Spleen (tissue), 11 donors: Measurements from ENCODE around the gene KCNJ6. TPM values are rescaled to one million over a fixed set of nuclear protein-coding genes. Genes with fewer than 3 reads are reported as not detected.

Experiments used
- DNase-seq: peaks from one replicate; pipeline ENCODE4 v3.0.0-alpha.2; 2020
- H3K27ac ChIP-seq, 8 donors: fragments of 200-600 bp; sonication (generic) in 7 of 8; 1 replicate in 4 of 8; 2 replicates in 4 of 8; pipeline versions ENCODE4 v1.5.0 to v1.8.0; 2016 to 2021; ENCODE audit warnings: inconsistent platforms in 4 of 8, mild to moderate bottlenecking in 4 of 8, moderate library complexity in 1 of 8
- H3K27me3 ChIP-seq, 7 donors: fragments of 200-600 bp; sonication (generic) in 6 of 7; replicated peaks in 1 of 7; 1 replicate in 4 of 7; 2 replicates in 3 of 7; pipeline versions ENCODE4 v1.5.0 to v1.8.0; 2016 to 2021; ENCODE audit warnings: inconsistent platforms in 3 of 7, mild to moderate bottlenecking in 1 of 7
- H3K36me3 ChIP-seq, 6 donors: fragments of 200-600 bp; sonication (generic) in 5 of 6; 1 replicate in 4 of 6; 2 replicates in 2 of 6; pipeline versions ENCODE4 v1.5.0 to v1.8.0; 2016 to 2021; ENCODE audit warnings: inconsistent platforms in 2 of 6
- H3K4me1 ChIP-seq, 6 donors: fragments of 200-600 bp; sonication (generic) in 5 of 6; 1 replicate in 3 of 6; 2 replicates in 3 of 6; pipeline versions ENCODE4 v1.5.0 to v1.8.0; 2016 to 2021; ENCODE audit warnings: inconsistent platforms in 3 of 6
- H3K4me3 ChIP-seq, 8 donors: fragments of 200-600 bp; sonication (generic) in 7 of 8; 1 replicate in 4 of 8; 2 replicates in 4 of 8; pipeline versions ENCODE4 v1.5.0 to v1.8.0; 2016 to 2021; ENCODE audit warnings: inconsistent platforms in 4 of 8, mild to moderate bottlenecking in 4 of 8, moderate library complexity in 2 of 8
- H3K9me3 ChIP-seq, 8 donors: fragments of 200-600 bp; sonication (generic) in 7 of 8; 1 replicate in 4 of 8; 2 replicates in 4 of 8; pipeline versions ENCODE4 v1.5.0 to v1.8.0; 2016 to 2021; ENCODE audit warnings: inconsistent platforms in 4 of 8
- POLR2A ChIP-seq, 3 donors: fragments of 450-650 bp; IDR thresholded peaks; one replicate each; pipeline ENCODE4 v1.5.1; 2017; ENCODE audit warnings: antibody characterized with exemption in 3 of 3, mild to moderate bottlenecking in 1 of 3
- POLR2AphosphoS5 ChIP-seq, 3 donors: sonication (generic); formaldehyde crosslinking; IDR thresholded peaks; one replicate each; pipeline ENCODE4 v1.5.1; 2017; ENCODE audit warnings: antibody characterized with exemption in 3 of 3
- WGBS, 5 donors: extraction: QIAGEN DNeasy Blood & Tissue Kit in 3 of 5; methylation state at CpG; one replicate each; pipeline versions ENCODE4 v1.1.5 to v1.1.7; 2013 to 2018; 5-methylcytosine and 5-hydroxymethylcytosine counted together
- intact Hi-C: fragments of 100-400 bp; cut with DNase I; formaldehyde crosslinking; loops from one replicate; pipeline ENCODE4 v1.15.0; 2023; ENCODE audit warnings: low total_unique reads
- polyA plus RNA-seq, 3 donors: library from polyadenylated mRNA; stranded (reverse); fragments of 200-250 nt; gene quantifications; one replicate each; pipeline ENCODE4 v1.2.1, GENCODE V29; 2013
- total RNA-seq, 7 donors: library from RNA; depleted of rRNA in 3 of 7; stranded (reverse); fragments of >200 nt in 3 of 7; fragmentation: NEBNext Ultra II Directional in 4 of 7; extraction: Animal tissue kit (Norgen Biotek cat#: 25700) in 4 of 7; gene quantifications; one replicate each; pipeline versions ENCODE4 v1.1.0 to v1.2.1, GENCODE V29; 2016 to 2021
- TF ChIP-seq, protein P1 (sequence below), 11 experiments: fragments of 200-600 bp in 7 of 11; fragments of 450-650 bp in 4 of 11; sonication (generic) in 4 of 11; IDR thresholded peaks in 8 of 11; conservative IDR thresholded peaks in 3 of 11; 1 replicate in 7 of 11; 2 replicates in 4 of 11; pipeline versions ENCODE4 v1.4.0 to v1.8.0; 2016 to 2021; ENCODE audit warnings: antibody characterized with exemption in 11 of 11, inconsistent platforms in 4 of 11, mild to moderate bottlenecking in 1 of 11
- donor health status: healthy with polysubstance abuse.
- donor health status: DM: no; HTN: no; CAD: no; lungs with moderate emphysema.
- donor health status: DM: no; HTN: no; CAD: no.
- donor health status: Bipolar disorder and iron deficiency.
- donor health status: healthy.
- donor health status: DM: no; HTN: no; CAD: no.
- donor health status: DM: yes; HTN: yes; CAD: no.

KCNJ6 gene
- total and polyA plus RNA-seq, 10 donors: under 0.01 to 0.36 (median 0.10) TPM; not detected in 6

DNA sequence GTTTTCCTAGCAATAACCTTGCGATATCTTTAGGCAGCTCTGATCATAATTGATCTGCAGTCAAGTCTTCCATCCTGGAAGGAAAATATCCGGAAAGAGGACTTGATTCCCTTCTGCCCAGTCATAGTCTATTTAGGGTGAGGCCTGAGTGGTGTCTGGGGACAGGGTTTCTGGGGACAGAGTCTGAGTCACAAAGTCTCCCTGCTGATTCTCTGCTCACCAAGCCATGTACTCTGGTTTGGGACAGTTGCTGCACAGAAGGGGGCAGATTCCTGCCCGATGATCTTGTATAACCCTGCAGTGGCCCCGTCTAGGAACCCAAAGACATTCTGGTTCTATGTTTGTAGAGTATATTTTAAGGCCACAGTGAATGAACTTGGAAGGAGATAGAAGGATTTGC, 178.8 kb downstream of the KCNJ6 start:
- TF ChIP-seq POLR2AphosphoS5 (IDR thresholded peaks at IDR 0.05) (no peak), POLR2A (IDR thresholded peaks at IDR 0.05) (no peak)
- TF ChIP-seq, protein P1, sequence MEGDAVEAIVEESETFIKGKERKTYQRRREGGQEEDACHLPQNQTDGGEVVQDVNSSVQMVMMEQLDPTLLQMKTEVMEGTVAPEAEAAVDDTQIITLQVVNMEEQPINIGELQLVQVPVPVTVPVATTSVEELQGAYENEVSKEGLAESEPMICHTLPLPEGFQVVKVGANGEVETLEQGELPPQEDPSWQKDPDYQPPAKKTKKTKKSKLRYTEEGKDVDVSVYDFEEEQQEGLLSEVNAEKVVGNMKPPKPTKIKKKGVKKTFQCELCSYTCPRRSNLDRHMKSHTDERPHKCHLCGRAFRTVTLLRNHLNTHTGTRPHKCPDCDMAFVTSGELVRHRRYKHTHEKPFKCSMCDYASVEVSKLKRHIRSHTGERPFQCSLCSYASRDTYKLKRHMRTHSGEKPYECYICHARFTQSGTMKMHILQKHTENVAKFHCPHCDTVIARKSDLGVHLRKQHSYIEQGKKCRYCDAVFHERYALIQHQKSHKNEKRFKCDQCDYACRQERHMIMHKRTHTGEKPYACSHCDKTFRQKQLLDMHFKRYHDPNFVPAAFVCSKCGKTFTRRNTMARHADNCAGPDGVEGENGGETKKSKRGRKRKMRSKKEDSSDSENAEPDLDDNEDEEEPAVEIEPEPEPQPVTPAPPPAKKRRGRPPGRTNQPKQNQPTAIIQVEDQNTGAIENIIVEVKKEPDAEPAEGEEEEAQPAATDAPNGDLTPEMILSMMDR (IDR thresholded peaks at IDR 0.05 in 8 of 11, conservative IDR thresholded peaks at IDR 0.05 in 3 of 11): no peak
- no peak overlapping the region for H3K4me3 ChIP-seq
- WGBS, 5 donors: 55 to 86% (median 76%) methylated on average over 4 of the region's 4 CpGs
- H3K27ac ChIP-seq: no peak overlapping the region
- no peaks in the 10 kb centered on the region for H3K9me3 ChIP-seq
- H3K36me3 ChIP-seq: no peaks in the 10 kb centered on the region
- intact Hi-C loops: no loop called here
- no peaks in the 10 kb centered on the region for H3K4me1 ChIP-seq
- DNase-seq: no peak
- peaks cover 0 to 28% (median 0%) of the 10 kb centered on the region in 7 donors for H3K27me3 ChIP-seq

DNA sequence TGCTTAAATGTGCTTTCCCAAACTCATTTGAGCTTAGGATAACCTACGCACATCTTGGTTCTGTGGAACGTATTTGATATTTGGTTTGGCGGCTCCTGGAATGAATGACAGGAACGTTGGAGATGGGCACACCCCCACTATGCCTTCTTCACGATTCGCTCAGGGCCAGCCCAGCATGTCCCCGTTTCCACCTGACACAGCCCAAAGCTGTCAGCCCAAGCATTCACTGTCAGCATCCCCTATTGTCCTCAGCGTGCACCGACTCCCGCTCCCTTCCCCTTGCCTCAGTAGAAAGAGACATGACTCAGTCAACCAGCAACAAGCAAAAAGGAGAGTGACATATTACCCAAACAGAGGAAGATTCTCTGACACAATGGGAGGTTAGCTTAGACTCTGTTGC, 181.4 kb downstream of the KCNJ6 start:
- TF ChIP-seq POLR2AphosphoS5 (IDR thresholded peaks at IDR 0.05) (no peak), POLR2A (IDR thresholded peaks at IDR 0.05) (no peak)
- TF ChIP-seq, protein P1 (IDR thresholded peaks at IDR 0.05 in 8 of 11, conservative IDR thresholded peaks at IDR 0.05 in 3 of 11): no peak
- no peak overlapping the region for H3K4me3 ChIP-seq
- H3K36me3 ChIP-seq: no peaks in the 10 kb centered on the region
- H3K27me3 ChIP-seq: peaks cover 0 to 20% (median 0%) of the 10 kb centered on the region in 7 donors
- H3K9me3 ChIP-seq: no peaks in the 10 kb centered on the region
- H3K4me1 ChIP-seq: no peaks in the 10 kb centered on the region
- 83 to 93% (median 91%) methylated on average over 10 of the region's 10 CpGs for WGBS, 5 donors
- H3K27ac ChIP-seq: no peak overlapping the region
- intact Hi-C loops: no loop called here
- no peak for DNase-seq

DNA sequence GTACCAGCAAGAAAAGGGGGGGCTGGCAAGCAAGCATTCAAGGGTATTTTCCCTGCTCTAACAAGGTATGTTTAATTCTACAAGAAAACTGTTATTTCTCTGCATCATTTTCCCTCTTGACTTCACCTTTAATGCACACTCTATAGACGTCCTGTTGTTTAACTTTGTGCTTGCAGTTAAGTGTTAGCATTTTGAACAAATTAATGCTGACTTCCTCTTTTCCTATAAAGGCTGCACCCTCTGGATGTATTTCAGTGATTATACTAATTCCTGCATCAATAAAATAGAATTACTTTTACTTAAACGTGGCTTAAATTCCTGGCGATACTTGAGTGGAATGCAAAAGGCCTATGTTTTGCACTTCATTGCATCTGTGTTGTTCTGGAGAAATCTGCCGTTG, 183.3 kb downstream of the KCNJ6 start:
- Histone ChIP-seq H3K4me1 (no peaks in the 10 kb centered on the region), H3K36me3 (no peaks in the 10 kb centered on the region), H3K4me3 (no peak overlapping the region), H3K27me3 (peaks cover 0 to 20% (median 0%) of the 10 kb centered on the region in 7 donors), H3K27ac (no peak overlapping the region), H3K9me3 (no peaks in the 10 kb centered on the region)
- 61 to 72% (median 65%) methylated on average over 4 of the region's 4 CpGs for WGBS, 5 donors
- intact Hi-C loops: no loop called here
- TF ChIP-seq POLR2A (IDR thresholded peaks at IDR 0.05) (no peak), POLR2AphosphoS5 (IDR thresholded peaks at IDR 0.05) (no peak)
- TF ChIP-seq, protein P1 (IDR thresholded peaks at IDR 0.05 in 8 of 11, conservative IDR thresholded peaks at IDR 0.05 in 3 of 11): no peak
- no peak for DNase-seq

DNA sequence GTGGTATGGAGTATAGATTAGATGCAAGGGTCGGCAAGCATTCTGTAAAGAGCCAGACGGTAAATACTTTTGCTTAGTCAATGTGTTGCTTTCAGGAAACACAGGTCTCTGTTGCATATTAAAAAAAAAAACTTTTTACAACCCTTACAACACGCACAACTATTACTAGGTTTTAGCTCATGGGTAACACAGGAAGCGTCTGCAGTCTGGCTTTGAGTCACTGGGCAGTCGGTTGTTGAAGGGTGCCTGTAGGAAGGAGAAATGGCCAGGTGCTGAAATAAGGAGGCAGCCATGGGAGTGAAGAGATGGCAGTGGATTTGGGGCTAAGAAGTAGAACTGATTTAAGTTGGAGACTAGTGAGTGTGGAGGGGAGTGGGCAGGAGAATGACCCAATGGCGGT, 192.1 kb downstream of the KCNJ6 start:
- H3K9me3 ChIP-seq: no peaks in the 10 kb centered on the region
- H3K4me1 ChIP-seq: no peaks in the 10 kb centered on the region
- TF ChIP-seq, protein P1 (IDR thresholded peaks at IDR 0.05 in 8 of 11, conservative IDR thresholded peaks at IDR 0.05 in 3 of 11): no peak
- TF ChIP-seq POLR2A (IDR thresholded peaks at IDR 0.05) (no peak), POLR2AphosphoS5 (IDR thresholded peaks at IDR 0.05) (no peak)
- intact Hi-C loops: no loop called here
- no peak overlapping the region for H3K4me3 ChIP-seq
- no peaks in the 10 kb centered on the region for H3K36me3 ChIP-seq
- WGBS, 5 donors: 63 to 83% (median 73%) methylated on average over 6 of the region's 6 CpGs
- no peak for DNase-seq
- peaks cover 0 to 4% (median 0%) of the 10 kb centered on the region in 7 donors for H3K27me3 ChIP-seq
- H3K27ac ChIP-seq: no peak overlapping the region
